Naive thymus-derived CD4-positive, alpha-beta T cell (primary cell): ENCODE results near the gene VAV2. TPM values are rescaled to one million over a fixed set of nuclear protein-coding genes. Genes with fewer than 3 reads are reported as not detected.

Experiments
- ATAC-seq: fragments of 150-1000 bp; cut with Tn5 transposase; 2 replicates; pipeline ENCODE4 v1.10.0; 2021; ENCODE audit warnings: mild to moderate bottlenecking, moderate library complexity
- CTCF ChIA-PET: fragments of 350-600 bp; sonication (Branson Sonifier 250); formaldehyde crosslinking; loops from one replicate; lab custom pipeline; 2021; ENCODE audit warnings: antibody characterized with exemption; lab: Charles Lee
- POLR2A ChIA-PET: fragments of 350-600 bp; sonication (Branson Sonifier 250); formaldehyde crosslinking; loops from one replicate; lab custom pipeline; 2021; ENCODE audit warnings: antibody characterized with exemption, inconsistent platforms; lab: Charles Lee
- DNase-seq, 9 donors: peaks; one replicate each; pipeline versions ENCODE4 v3.0.0 to v3.0.0-alpha.2; 2020 to 2022; ENCODE audit warnings: mixed read lengths in 1 of 9
- H3K27ac ChIP-seq: one replicate; pipeline ENCODE4 v1.7.0; 2013; ENCODE audit warnings: mild to moderate bottlenecking, low read depth, low read length, moderate library complexity
- H3K27me3 ChIP-seq, 2 donors: one replicate each; pipeline ENCODE4 v1.7.0; 2013; ENCODE audit warnings: low read length in 2 of 2, mild to moderate bottlenecking in 2 of 2, moderate library complexity in 2 of 2; ENCODE audit not compliant: control insufficient read depth in 2 of 2, insufficient read depth in 2 of 2
- H3K36me3 ChIP-seq, 3 experiments: 1 replicate in 2 of 3; 2 replicates in 1 of 3; pipeline ENCODE4 v1.7.0; 2013; ENCODE audit warnings: low read length in 3 of 3, mild to moderate bottlenecking in 3 of 3, moderate library complexity in 1 of 3; ENCODE audit not compliant: insufficient read depth in 3 of 3, control insufficient read depth in 2 of 3
- H3K4me1 ChIP-seq, 2 donors: one replicate each; pipeline ENCODE4 v1.7.0; 2013; ENCODE audit warnings: low read length in 2 of 2, mild to moderate bottlenecking in 2 of 2, moderate library complexity in 1 of 2; ENCODE audit not compliant: control insufficient read depth in 2 of 2, insufficient read depth in 2 of 2
- H3K4me3 ChIP-seq: 2 replicates; pipeline ENCODE4 v1.7.0; 2013; ENCODE audit warnings: mild to moderate bottlenecking, low read length
- H3K9me3 ChIP-seq, 3 experiments: 1 replicate in 2 of 3; 2 replicates in 1 of 3; pipeline ENCODE4 v1.7.0; 2013; ENCODE audit warnings: low read length in 3 of 3; ENCODE audit not compliant: control insufficient read depth in 2 of 3
- H3K27ac Mint-ChIP-seq, 9 donors: one replicate each; pipeline ENCODE4 v1.8.0; 2020 to 2022; ENCODE audit warnings: mixed read lengths in 9 of 9, mild to moderate bottlenecking in 8 of 9, moderate library complexity in 5 of 9, inconsistent platforms in 2 of 9
- H3K27me3 Mint-ChIP-seq, 5 donors: one replicate each; pipeline ENCODE4 v1.8.0; 2021 to 2022; ENCODE audit warnings: mixed read lengths in 5 of 5, mild to moderate bottlenecking in 1 of 5
- H3K36me3 Mint-ChIP-seq, 5 donors: one replicate each; pipeline ENCODE4 v1.8.0; 2020 to 2022; ENCODE audit warnings: mixed read lengths in 5 of 5, mild to moderate bottlenecking in 3 of 5, inconsistent platforms in 1 of 5
- H3K4me1 Mint-ChIP-seq, 7 donors: one replicate each; pipeline ENCODE4 v1.8.0; 2020 to 2022; ENCODE audit warnings: mixed read lengths in 7 of 7, mild to moderate bottlenecking in 3 of 7, inconsistent platforms in 1 of 7
- H3K4me3 Mint-ChIP-seq, 10 donors: one replicate each; pipeline ENCODE4 v1.8.0; 2020 to 2022; ENCODE audit warnings: mild to moderate bottlenecking in 10 of 10, mixed read lengths in 10 of 10, moderate library complexity in 6 of 10, inconsistent platforms in 2 of 10
- H3K9me3 Mint-ChIP-seq, 11 donors: one replicate each; pipeline ENCODE4 v1.8.0; 2020 to 2022; ENCODE audit warnings: mixed read lengths in 11 of 11, mild to moderate bottlenecking in 4 of 11, inconsistent platforms in 1 of 11, moderate library complexity in 1 of 11
- intact Hi-C, 2 donors: fragments of 100-400 bp; cut with micrococcal nuclease; formaldehyde crosslinking; loops; one replicate each; pipeline ENCODE4 v1.15.1; 2023
- polyA plus RNA-seq, 2 donors: library from polyadenylated mRNA; unstranded; fragments of 300-500 nt; fragmentation: Illumina TruSeq; gene quantifications; one replicate each; pipeline ENCODE4 v1.2.3, GENCODE V29; 2021
- total RNA-seq, 6 experiments: library from RNA in 5 of 6; stranded (reverse) in 5 of 6; gene quantifications; 1 replicate in 5 of 6; 2 replicates in 1 of 6; pipeline ENCODE4 v1.2.3 and lab custom pipeline; 2021 to 2026

Gene VAV2, protein sequence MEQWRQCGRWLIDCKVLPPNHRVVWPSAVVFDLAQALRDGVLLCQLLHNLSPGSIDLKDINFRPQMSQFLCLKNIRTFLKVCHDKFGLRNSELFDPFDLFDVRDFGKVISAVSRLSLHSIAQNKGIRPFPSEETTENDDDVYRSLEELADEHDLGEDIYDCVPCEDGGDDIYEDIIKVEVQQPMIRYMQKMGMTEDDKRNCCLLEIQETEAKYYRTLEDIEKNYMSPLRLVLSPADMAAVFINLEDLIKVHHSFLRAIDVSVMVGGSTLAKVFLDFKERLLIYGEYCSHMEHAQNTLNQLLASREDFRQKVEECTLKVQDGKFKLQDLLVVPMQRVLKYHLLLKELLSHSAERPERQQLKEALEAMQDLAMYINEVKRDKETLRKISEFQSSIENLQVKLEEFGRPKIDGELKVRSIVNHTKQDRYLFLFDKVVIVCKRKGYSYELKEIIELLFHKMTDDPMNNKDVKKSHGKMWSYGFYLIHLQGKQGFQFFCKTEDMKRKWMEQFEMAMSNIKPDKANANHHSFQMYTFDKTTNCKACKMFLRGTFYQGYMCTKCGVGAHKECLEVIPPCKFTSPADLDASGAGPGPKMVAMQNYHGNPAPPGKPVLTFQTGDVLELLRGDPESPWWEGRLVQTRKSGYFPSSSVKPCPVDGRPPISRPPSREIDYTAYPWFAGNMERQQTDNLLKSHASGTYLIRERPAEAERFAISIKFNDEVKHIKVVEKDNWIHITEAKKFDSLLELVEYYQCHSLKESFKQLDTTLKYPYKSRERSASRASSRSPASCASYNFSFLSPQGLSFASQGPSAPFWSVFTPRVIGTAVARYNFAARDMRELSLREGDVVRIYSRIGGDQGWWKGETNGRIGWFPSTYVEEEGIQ
- 10 to 100 TPM in 1 of 5 experiments, 1 to 10 TPM in 4; 1.9 to 14.4 (median 3.2) TPM for total RNA-seq
- polyA plus RNA-seq: under 1 TPM; 0.18 to 0.31 TPM
- 2.3 reads per million, percentile 11 among the genes with 10 or more reads in this experiment for total RNA-seq (lab: John Stamatoyannopoulos, UW)

- intact Hi-C loops: loop anchor here (1.0 to 10.0 kb wide), 7 partner anchors 33 to 871 kb away; partner anchors contain the start of genes BRD3 (in 2 of the 2), BRD3OS (in 2 of the 2), CACFD1 (in 1 of the 2) and RALGDS (in 1 of the 2)
- ChIA-PET POLR2A (no interaction called here), CTCF (no interaction called here)
- Histone ChIP-seq H3K27ac (peak within 1 kb of the TSS; percentile 30), H3K4me1 (peaks cover 9 to 12% of the 10 kb centered on the region in 2 donors), H3K36me3 (no peaks in the 10 kb centered on the region), H3K27me3 (no peaks in the 10 kb centered on the region), H3K9me3 (no peaks in the 10 kb centered on the region), H3K4me3 (peak within 1 kb of the TSS; percentile 77)
- Mint-ChIP-seq H3K27ac (no peak within 1 kb of the TSS), H3K4me1 (peaks cover 0 to 8% (median 0%) of the 10 kb centered on the region in 7 donors), H3K4me3 (peak within 1 kb of the TSS; percentile 62 to 85 (median 75)), H3K27me3 (peaks cover 0 to 26% (median 2%) of the 10 kb centered on the region in 5 donors), H3K9me3 (no peaks in the 10 kb centered on the region), H3K36me3 (no peaks in the 10 kb centered on the region)
- ATAC-seq (peak; percentile 64), DNase-seq (peak in 3 of 9 donors; percentile 17 to 74 (median 34))
Measured at GRCh38 chr9:133991964-133992779, at the start of gene VAV2. Gene VAV2 (minus strand): TSS chr9:133992324. CDS start chr9:133992278, 46 bp downstream.

DNA sequence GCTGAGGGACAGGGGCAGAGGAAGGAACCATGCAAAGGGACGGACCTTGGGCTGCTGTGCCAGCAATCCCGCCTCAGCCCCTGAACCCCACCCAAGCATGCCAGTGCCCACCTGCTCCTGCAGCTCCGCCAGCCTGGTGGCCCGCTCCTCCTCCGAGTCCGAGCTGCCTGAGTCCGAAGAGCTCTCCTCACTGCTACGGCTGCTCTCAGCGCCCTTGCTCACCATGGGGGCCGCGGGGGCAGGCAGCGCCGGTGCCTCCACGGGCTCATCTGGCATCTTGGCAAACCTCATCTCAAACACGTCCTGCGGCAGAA is 49.5 kb upstream of the VAV2 start:
- no peak overlapping the region for H3K4me3 Mint-ChIP-seq
- H3K9me3 ChIP-seq: no peaks in the 10 kb centered on the region
- H3K9me3 Mint-ChIP-seq: peaks cover 0 to 17% (median 5%) of the 10 kb centered on the region in 11 donors
- DNase-seq: no peak
- no peaks in the 10 kb centered on the region for H3K4me1 ChIP-seq
- CTCF ChIA-PET: no interaction called here
- no peak overlapping the region for H3K4me3 ChIP-seq
- H3K4me1 Mint-ChIP-seq: peaks cover 0 to 1% (median 0%) of the 10 kb centered on the region in 7 donors
- ATAC-seq: no peak
- no peak overlapping the region for H3K27ac ChIP-seq
- H3K27ac Mint-ChIP-seq: no peak overlapping the region
- POLR2A ChIA-PET: no interaction called here
- H3K36me3 ChIP-seq: peaks cover 0 to 75% (median 11%) of the 10 kb centered on the region in 3 experiments
- H3K27me3 Mint-ChIP-seq: no peaks in the 10 kb centered on the region
- intact Hi-C loops: no loop called here
- H3K27me3 ChIP-seq: no peaks in the 10 kb centered on the region
- peaks cover 18 to 53% (median 28%) of the 10 kb centered on the region in 5 donors for H3K36me3 Mint-ChIP-seq

DNA sequence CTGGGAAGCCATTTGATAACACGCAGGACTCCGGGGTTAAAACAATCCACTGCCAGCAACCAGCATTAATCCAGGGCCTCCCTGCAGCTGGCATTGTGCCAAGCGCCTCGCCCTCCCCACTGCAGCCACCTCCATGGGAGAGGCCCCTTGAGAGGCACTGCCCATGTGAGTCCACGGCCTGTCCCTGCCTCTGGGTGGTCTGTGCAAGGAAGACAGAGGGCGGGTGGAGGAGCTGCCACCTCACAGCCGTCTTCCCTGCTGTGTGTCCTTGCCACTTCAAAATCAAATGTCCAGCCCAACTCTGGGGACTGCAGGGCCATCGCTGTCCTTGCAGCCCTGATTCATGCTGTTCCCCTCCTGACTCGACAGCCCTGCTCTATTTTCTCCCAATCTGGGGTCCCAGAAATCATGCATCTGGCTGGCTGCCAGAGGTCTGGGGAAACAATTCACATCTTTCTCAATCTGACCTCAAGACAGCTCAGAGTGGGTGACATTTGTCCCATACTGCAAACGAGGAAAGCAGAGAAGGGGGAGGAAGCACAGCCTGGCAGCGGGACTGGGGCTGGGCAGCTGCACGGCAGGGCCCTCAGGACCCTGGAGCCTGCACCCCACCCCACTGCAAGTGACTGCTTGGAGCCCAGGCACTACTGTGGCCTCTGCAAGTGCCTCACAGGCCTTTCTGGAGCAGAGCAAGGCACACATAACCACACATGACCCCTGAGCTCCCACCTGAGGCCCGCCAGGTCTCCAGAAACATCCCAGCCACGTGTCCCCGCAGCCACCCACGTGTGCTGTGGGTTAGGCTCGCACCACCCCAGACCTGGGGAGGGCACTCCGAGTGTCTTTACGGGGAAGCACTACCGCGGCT is 48.9 kb upstream of the VAV2 start:
- peaks cover 0 to 74% (median 11%) of the 10 kb centered on the region in 3 experiments for H3K36me3 ChIP-seq

GRCh38 chr9:134040176-134040565 is 48.0 kb upstream of the VAV2 start:
- no peak overlapping the region for H3K4me3 ChIP-seq
- no peaks in the 10 kb centered on the region for H3K4me1 ChIP-seq
- DNase-seq (no peak), ATAC-seq (no peak)
- Mint-ChIP-seq H3K27ac (no peak overlapping the region), H3K27me3 (no peaks in the 10 kb centered on the region), H3K36me3 (peaks cover 21 to 59% (median 30%) of the 10 kb centered on the region in 5 donors), H3K4me1 (peaks cover 0 to 1% (median 0%) of the 10 kb centered on the region in 7 donors), H3K4me3 (no peak overlapping the region), H3K9me3 (peaks cover 0 to 17% (median 5%) of the 10 kb centered on the region in 11 donors)
- intact Hi-C loops: no loop called here
- H3K27me3 ChIP-seq: no peaks in the 10 kb centered on the region
- ChIA-PET POLR2A (no interaction called here), CTCF (no interaction called here)
- no peak overlapping the region for H3K27ac ChIP-seq
- no peaks in the 10 kb centered on the region for H3K9me3 ChIP-seq
- peaks cover 0 to 74% (median 11%) of the 10 kb centered on the region in 3 experiments for H3K36me3 ChIP-seq

More for the DNA sequence above, 48.9 kb upstream of the VAV2 start:
- H3K27ac ChIP-seq: no peak overlapping the region
- DNase-seq (no peak), ATAC-seq (no peak)
- ChIA-PET POLR2A (no interaction called here), CTCF (no interaction called here)
- H3K4me1 ChIP-seq: no peaks in the 10 kb centered on the region
- Mint-ChIP-seq H3K4me3 (no peak overlapping the region), H3K9me3 (peaks cover 0 to 17% (median 5%) of the 10 kb centered on the region in 11 donors), H3K36me3 (peaks cover 21 to 56% (median 28%) of the 10 kb centered on the region in 5 donors), H3K4me1 (peaks cover 0 to 1% (median 0%) of the 10 kb centered on the region in 7 donors), H3K27me3 (no peaks in the 10 kb centered on the region), H3K27ac (no peak overlapping the region)
- no peaks in the 10 kb centered on the region for H3K9me3 ChIP-seq
- intact Hi-C loops: no loop called here
- H3K27me3 ChIP-seq: no peaks in the 10 kb centered on the region
- no peak overlapping the region for H3K4me3 ChIP-seq

DNA sequence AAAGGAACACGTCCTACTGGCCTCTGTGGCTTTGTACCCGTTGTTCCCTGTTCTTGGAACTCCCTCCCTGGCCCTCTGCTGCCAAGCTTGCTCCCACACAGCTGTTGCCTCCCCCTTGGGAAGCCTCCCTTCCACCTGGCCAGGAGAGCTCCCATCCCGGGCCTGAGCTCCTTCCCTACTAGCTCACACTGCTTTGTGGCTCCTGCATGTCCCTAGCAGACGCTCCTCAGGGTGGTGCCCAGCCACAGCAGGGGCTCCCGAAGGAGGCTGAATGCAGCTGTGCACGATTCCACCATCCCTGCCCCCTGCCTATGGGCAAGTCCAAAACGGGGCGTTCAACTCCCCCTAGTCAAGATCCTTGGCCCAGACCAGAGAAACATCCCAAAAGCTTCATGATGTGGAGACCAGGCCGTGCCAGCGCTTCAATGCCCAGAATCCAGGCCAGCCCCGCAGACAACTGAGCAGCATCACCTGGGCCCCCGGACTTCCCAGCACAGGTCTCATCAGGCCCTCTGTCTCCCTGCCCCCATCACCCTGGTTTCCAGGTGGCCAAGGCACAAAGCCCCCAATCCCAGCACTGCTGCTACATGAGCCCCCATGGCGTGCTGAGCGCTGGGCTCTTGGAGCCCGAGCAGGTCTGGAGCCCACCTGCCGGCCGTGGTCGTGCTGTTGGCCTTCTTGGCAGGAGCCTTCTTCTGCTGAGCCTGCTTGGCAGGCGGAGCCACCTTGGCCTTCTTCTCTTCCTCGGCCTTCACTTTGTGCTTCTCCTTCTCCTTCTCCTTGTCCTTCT is 47.5 kb upstream of the VAV2 start:
- H3K9me3 Mint-ChIP-seq: peaks cover 0 to 17% (median 5%) of the 10 kb centered on the region in 11 donors
- intact Hi-C loops: no loop called here
- CTCF ChIA-PET: no interaction called here
- no peak overlapping the region for H3K4me3 ChIP-seq
- H3K9me3 ChIP-seq: no peaks in the 10 kb centered on the region
- no peak for DNase-seq
- H3K27me3 ChIP-seq: no peaks in the 10 kb centered on the region
- H3K4me1 ChIP-seq: no peaks in the 10 kb centered on the region
- H3K36me3 ChIP-seq: peaks cover 0 to 74% (median 11%) of the 10 kb centered on the region in 3 experiments
- H3K27ac Mint-ChIP-seq: peak overlapping the region in 5 of 9 donors; percentile 8 to 74 (median 38)
- ATAC-seq: no peak
- H3K27ac ChIP-seq: no peak overlapping the region
- no peaks in the 10 kb centered on the region for H3K27me3 Mint-ChIP-seq
- peaks cover 0 to 1% (median 0%) of the 10 kb centered on the region in 7 donors for H3K4me1 Mint-ChIP-seq
- H3K4me3 Mint-ChIP-seq: no peak overlapping the region
- POLR2A ChIA-PET: no interaction called here
- peaks cover 21 to 56% (median 30%) of the 10 kb centered on the region in 5 donors for H3K36me3 Mint-ChIP-seq
